LoVo (cell line): Measurements from ENCODE around the gene SLC23A1.

Source experiments
- DNase-seq: peaks from one replicate; pipeline ENCODE4 v3.0.0-alpha.2; 2016; ENCODE audit warnings: low spot score

SLC23A1 gene

DNA sequence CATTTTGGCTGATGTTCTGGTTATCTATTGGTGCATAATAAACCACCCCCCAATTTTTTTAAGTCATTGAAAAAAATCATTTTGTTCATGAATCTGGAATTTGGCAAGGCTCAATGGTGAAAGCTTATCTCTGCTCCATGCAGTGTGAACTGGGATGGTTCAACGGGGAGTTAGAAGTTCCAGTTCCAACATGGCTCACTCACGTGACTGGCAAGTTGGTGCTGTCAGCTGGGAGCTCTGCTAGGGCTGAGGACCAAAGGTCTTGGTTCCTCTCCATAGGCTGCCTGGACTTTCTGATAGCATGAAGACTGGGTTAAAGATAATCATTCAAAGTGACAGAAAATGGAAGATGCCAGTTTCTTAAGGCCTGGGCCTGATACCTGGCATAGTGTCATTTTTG lies 23.9 kb upstream of the SLC23A1 start:
- no peak for DNase-seq

DNA sequence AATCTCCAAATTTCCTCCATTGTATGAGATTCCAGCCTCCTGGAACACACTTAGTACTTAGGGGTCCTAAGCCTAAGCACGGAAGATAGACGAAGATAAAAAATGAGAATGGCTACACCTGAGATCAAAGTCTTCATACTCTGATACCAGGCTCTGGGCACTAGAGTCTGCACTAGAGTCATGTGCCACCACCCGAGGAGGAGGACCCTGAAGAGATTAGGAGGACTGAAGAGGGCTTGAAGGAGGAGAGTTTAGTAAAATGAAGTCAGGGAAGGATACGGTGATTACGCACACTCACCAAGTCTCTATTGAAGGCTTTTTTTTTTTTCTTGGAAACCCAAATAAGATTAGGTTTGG lies 21.4 kb upstream of the SLC23A1 start:
- DNase-seq = no peak

DNA sequence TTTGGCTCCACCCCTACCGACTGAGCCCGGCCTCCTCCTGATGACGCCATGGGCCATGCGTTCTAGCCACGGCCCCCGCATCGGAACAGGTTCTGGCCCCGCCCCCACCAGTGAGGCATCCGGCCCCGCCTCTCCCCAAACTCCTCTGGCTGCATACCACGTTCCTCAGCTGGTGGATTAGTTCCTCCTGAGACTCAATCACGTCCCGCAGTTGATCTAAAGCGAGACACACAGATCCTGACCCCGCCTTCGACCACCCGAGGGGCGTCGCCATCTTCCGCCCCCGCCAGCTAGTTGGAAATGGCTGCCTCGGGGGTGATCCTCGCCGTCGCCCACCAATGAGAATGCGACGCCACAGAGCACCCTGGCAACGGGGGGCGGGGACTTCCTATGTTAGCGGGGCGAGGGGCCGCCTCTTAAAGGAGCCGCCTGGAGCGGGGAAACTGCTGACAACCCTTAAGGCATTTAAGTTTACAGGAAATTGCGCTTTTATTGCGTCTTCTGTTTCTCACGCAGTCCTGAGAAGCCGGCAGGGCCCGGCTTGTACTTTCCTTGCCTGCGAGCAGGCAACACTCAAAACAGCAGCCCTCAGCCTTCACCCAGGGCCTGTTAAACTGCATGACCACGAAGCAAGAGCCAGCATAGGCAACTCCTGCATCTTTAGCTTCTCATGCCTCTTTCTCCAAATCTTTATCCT lies 20.8 kb upstream of the SLC23A1 start, which contains the start of gene SPATA24:
Gene SPATA24, minus strand, starts transcription at position 303 of the 697 bp plus-strand sequence. Its CDS starts 29 bp downstream, at position 274.
- peak; percentile 98 for DNase-seq

DNA sequence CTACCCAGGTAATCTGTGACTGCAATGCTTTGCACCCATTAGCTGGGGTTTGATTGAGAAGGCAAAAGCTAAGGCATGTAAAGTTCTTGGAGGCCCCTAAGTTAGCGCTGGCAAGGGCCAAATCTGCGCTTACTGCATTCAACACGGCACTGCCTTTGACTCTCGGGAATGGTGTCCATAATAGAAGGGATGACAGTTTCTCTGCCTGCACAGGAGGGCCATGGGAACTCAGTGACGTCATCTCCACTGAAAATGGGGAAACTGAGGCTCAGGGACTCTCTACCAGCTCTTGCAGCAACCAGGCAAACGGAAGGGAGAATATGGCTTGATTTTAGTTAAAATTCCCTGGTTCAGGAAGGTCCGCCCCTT lies 20.3 kb upstream of the SLC23A1 start:
- DNase-seq = no peak

DNA sequence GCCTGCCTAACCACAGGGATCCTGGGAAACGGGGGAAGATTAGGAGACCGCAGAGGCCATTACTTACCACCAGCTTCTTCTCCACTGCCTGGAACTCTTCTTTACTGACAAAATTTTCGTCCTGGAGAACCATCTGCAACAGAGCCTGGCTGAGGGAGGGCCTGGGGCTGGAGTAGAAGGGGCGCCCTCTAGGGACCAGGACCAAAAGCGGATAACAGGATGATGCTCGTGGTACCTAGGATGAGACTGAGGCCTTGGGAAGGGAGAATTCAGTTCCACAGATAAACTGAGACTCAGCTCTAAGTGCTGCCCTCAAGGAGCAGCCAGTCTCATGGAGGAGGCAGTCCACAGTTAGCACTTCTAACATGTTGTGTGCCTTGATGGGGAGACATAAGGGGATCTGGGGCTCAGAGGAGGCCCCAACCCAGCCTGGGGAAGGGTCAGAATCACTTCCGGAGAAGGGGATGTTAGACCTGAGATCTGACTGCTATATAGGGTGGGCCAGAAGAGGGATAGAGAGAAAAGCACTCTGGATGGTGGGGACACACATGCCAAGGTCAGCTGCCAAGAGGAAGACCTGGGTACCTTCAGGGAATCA lies 19.6 kb upstream of the SLC23A1 start:
- no peak for DNase-seq

DNA sequence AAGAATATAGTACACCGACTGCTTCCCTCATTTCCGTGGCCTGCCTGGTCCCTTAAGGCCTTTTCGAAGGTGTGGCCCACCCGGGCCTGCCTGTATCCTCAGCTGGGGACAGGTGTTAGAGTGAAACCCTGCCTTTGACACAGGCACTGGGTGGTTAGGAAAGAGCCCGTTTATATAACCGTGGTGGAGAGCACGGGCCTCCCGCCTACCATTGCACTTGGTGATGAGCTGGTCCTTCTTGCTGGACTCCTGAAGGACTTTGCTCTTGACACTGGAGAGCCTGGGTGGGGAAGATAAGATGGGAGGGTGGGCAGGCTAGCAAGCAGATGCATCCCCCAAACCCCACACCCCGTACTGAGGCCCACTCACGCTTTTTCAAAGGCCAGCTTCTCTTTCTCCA lies 18.4 kb upstream of the SLC23A1 start:
- no peak for DNase-seq

DNA sequence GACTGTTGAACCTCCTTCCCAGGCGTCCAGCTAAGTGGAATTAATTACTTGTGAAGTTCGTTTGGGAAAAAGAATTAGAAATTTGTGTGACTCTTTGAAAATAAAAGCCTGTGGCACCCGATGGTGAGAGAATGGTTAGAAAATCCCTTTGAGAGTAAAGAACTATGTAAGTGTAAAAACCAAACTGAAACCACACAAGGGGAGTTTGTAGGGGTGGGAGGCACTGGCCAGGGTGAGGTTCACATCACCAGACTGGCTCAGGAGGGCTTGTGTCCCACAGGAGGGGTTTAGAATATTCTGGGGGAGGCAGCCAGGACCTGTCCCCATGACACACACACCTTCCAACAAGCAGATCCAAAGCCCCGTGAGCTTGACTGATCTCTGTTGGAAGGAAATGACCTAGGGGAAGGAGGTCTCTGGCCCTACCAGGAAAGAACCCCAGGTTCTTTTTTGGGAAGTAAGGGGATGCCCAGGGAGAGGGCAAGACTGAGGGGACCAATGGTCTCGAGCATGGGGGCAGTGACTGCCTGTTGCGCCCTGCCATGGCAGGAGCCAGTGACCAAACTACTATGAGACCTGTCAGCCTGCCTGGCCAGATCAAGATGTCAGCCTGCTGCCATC lies 16.5 kb upstream of the SLC23A1 start:
- DNase-seq = no peak

DNA sequence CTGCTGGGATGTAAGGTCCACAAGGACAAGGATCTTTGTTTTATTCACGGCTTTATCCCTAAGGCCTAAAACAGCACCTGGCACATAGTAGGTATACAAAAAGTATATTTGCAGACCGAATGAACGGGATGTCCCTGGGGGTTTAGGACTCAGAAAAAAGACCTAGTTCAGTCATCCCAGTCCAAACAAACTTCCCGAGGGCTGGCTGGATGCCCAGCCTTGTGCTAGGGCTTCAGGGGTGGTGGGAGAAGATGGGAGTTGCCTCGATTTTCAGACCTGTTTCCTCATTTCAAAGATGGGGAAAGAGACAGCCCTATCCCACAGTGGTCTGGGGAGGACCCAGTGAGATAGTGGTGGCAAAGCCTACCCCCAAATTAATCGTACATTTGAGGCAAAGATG lies 14.8 kb upstream of the SLC23A1 start:
- no peak for DNase-seq

DNA sequence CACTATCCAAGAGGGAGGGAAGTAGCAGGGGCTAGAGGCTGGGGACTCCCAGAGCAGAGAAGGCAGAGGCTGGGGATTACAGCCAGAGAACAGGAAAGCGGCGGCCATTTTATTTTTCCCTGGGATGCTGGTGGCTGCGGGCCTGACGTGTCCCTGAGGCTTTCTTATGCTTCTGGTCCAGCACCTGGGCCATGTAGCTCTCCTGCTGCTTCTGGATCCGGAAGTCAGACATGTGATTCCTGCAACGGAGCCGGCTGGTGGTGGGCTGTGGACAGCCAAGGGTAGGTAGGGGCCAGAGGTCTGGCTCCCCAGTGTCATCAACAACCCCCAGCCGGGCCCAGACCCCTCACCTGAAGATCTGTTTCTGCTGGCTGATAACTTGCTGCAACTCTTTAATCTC lies 13.6 kb upstream of the SLC23A1 start:
- no peak for DNase-seq

DNA sequence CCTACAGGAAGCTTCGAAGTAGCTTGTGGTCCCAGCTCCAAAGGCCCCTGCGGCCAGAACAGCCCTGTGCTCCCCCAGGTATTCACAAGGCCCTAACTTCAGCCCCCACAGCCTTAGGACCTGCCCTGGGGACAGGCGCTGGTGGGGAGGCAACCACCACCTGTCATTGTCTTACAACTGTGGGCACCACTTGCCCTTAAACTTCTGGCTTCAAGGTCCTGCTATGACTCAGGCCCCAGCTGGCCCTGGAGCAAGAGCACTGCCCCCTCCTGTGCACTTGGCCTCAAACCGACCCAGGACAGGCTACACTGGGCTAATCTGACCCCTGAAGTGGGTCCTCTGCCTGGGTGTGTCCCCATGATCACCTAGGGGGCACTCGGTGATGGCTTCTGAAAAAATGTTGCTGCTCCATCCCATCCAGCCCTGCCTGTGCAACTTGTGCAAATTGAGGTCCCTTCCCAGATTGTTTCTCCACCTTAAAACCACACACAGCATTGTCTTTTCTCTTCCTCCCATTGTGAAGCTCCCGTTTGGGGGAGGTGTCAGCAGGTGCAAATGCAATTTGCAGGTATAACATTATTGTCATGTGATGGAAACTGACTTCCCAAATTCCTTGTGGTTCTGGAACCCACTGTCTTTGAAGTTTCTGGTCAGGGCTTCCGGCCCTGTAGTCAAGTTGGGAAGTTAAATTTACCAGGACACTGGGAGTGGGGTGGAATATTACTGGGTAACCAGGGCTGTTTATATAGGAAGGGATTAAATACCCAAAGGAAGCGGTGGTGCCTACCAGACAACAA lies 12.9 kb upstream of the SLC23A1 start:
- DNase-seq = no peak

DNA sequence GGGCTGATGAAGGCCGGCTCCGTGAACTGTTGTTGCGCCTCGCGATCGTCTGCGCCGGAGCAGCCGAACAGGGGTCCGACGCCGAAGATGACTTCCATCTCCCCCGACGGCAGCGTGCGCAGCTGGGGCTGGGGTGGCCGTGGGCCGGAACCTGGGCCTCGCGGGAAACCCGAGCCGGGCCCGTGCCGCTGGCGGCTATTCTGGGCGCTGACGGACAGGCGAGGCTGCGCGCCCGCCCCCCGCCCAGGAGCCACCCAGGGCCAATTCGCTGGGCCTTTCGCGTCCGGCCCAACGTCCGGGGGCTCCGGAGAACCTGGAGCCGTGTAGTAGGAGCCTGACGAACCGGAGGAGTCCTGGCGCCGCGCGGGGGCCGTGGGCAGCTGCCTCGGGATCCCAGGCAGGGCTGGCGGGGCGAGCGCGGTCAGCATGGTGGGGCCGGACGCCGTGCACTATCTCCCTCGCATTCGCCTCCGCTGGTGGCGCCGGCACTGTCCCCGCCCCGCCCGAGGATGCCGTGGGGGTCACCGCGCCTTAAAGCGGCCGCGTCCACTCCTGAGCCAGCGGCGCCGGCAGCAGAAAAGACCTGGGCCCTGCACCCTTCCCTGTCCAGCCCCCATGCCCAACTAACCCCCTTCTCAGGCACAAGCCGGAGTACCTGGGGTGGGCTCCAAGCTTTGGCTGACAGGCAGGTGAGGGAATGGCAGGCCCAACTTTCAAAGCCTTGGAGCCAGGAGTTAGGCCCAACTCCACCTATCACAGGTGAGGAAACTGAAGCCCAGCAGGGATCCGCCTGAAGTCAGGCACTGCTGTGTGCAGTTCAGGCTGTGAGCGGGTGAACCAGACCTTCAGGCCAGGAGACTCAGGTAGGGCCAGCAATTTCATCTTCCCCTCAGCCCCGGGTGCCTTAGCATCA lies 11.8 kb upstream of the SLC23A1 start, which contains the start of gene PROB1:
Gene PROB1, minus strand, starts transcription at position 451 of the 913 bp plus-strand sequence. Its CDS starts 23 bp downstream, at position 428.
- DNase-seq = no peak

DNA sequence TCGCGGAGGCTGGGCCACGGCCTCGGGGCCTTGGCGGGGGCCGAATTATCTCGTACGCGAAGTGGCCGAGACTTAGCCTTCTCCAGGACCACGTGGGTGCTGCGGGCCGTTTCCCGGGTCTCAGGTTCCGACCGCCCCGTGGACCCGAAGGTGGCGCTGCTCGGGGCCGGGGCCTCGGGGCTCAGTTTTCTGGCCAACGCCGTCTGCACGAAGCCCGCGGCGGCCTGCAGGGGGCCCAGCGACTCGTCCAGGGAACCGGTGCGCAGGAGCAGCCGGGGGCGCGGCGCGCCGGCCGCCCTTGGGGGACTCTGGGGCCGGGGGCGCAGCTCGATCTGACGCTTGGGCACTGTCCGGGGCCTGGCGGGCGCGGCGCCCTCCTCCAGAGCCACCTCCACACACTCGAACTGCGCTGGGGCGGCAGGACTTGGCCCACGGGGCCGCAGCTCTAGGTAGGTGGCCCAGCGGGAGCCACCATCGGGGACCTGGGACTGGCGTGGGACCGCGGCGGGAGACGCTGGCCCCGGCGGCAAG lies 11.1 kb upstream of the SLC23A1 start:
- DNase-seq = no peak

DNA sequence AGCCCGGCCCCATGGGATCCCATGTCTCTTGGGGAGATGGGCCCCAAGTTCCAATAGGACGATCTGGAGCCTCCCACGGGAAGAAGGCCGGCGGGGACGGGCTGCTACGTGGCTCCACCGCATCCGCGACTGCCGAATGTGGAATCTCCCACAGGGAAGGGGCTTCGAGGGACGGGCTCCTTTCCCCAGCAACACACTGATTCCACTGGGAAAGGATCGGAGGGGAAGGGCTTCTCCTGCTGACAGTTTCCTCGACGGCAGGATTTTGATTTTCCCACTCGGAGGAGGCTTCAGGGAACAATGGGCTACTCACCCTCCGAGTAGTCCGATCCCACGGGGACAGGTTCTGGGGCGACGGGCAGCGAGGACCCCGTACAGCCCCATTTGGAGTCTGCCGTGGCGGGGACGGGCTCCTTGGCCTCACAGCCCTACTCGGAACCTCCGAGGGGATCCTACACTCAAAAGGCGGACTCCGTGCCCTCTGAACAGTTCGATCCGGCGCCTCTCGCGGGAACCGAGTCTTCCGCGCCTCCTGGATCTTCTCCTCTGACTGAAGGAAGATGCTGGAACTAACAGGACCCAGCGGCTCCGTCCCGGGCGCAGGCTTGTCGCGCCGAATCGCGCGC lies 10.5 kb upstream of the SLC23A1 start:
- no peak for DNase-seq

DNA sequence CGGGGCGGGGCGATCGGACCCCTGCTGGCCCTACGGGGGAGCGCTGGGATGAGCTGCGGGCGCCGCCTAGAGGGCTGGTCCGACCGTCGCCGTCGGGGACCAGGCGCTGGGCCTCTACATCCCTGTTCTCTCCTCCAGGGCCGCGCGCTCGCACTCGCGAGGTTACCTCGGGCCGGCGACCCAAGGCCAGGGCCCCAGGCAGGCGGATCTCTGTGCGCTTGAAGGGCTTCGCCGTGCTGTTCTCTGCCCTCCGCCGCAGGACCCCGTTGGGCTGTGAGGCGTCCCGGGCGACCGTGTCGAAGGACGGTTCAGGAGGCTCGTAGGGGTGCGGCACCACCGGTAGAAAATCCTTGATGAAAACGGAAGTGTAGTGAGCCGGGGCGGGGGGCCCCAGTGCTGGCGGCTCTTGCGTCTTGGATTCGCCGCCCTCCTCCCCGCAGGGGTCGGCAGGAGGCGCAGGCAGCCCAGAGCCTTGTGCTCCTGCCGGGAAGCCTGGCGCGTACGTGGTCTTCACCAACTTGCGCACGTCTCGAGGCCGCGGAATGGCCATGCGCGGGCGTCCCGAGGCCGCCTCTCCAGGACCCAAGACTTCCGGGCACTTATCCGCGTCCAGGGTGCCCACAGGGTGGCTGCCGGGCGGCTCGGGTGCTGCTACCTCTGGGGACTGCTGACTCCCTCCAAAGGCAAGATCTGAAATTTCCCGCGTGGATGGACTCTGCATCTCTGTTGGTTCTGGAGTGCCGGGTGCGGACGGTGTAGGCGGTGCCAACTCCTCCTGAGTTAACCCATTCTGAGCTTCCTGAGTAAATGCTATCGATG lies 9.8 kb upstream of the SLC23A1 start:
- DNase-seq = peak; percentile 64

DNA sequence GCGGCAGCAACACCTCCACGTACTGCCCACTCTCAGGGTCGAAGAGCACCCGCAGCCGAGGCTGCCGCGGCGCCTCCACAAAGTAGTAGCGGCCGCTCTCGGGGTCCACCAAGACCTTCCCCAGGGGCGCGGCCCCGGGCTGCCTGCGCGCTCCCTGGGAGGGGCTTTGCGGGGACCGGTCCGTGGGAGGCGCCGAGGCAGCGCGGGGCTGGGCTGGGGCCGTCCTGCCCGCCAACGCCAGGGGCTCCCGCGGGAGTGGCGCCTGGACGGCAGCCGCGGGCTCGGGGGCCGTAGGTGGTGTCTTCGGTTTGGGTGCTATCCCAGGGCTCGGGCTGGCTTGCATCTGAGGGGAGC lies 9.2 kb upstream of the SLC23A1 start:
- DNase-seq = peak; percentile 19

DNA sequence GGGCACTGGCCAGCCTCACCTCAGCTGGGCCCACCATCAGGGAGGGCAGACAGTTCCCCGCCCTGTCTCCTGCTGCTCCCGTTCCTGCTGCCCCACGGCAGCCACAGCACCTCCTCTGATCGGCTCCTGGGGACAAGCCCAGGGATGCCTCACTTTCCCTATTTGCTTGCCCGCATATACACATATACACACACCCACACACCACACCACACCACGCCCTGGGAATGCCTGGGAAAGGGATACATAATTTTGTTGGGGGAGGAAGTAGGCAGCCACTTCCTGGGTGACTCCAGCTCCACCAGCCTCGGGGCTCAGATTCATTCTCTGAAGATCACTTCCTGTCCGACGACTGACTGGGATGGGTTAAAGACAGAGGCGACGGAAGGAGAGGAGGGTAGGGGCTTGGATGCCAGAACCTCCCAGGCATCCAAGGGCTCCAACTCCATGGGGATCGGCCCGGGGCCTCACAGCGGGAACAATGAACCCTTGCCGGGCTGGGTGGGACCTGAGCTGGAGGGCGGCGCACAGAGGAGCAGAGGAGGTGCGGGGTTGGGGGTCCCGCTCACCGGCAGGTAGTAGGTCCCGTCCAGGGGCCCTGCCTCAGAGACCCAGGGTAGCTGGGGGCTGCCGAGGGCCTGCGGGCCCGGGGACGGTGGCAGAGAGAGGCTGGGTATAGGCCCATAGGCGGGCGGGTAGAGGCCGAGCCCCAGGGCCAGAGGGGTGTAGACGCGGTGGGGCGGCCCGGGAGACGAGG lies 8.7 kb upstream of the SLC23A1 start:
- peak; percentile 68 for DNase-seq

DNA sequence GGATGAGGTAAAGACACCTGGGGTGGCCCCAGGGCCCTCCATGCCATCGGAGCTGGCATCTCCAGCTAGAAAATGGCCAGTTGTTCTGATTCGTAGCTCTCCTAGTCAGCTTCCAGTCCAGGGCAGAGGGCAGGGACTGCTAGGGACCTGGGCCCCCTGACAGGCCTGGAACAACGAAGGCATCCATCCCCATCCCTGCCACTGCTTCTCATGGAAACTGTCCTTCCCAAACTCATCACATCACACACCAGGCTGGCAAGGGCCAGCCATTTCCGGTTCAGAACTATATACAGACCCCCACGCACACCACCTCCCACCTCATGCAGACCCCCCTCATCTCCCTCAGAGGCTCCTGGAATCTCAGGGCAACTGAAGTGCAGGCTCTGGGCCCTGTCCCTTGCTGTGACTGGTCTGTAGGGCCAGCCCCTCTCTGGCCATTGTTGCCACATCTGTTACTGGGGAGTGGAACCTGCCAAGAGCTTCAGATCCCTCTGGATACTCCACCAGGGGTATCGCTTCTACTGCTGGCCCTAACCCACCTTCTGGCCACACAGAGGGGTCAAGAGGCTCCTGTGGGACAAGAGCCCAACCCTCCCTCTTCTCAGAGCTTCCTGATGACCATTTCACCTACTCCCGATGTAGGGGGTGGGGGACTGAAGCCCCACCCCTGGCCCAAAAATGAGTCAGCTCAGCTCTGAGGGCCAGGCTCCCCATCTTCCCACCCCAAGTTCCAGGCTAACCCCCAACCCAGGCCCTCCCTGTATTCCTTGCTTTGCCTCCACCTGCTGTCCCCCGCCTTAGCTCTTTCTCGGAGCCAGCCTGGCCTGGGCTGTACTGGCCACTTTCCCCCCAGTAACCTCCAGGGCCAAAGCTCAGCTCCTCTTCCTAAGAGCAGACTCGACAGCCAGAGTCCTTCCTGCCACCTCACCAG lies 7.8 kb upstream of the SLC23A1 start:
- no peak for DNase-seq
